MM.1S (cell line): ENCODE measurements around the gene PAGE5.

Source experiments
- DNase-seq: peaks from one replicate; pipeline ENCODE4 v3.0.0-alpha.2; 2015
- H2AFZ ChIP-seq: fragments of 300-600 bp; sonication (generic); 2 replicates; pipeline ENCODE4 v1.6.0; 2016; ENCODE audit warnings: antibody characterized with exemption, low read length
- H3F3A ChIP-seq: fragments of 300-600 bp; sonication (generic); 2 replicates; pipeline ENCODE4 v1.6.1; 2016; ENCODE audit warnings: mild to moderate bottlenecking, antibody characterized with exemption, low read length, moderate library complexity, mixed read lengths; ENCODE audit not compliant: insufficient read depth
- H3K27ac ChIP-seq: fragments of 300-600 bp; sonication (generic); 2 replicates; pipeline ENCODE4 v1.5.1; 2016; ENCODE audit warnings: mild to moderate bottlenecking, low read length
- H3K27me3 ChIP-seq: fragments of 300-600 bp; sonication (generic); replicated peaks from 2 replicates; pipeline ENCODE4 v1.6.0; 2016; ENCODE audit warnings: low read length; ENCODE audit not compliant: insufficient read depth
- H3K36me3 ChIP-seq: fragments of 300-600 bp; sonication (generic); replicated peaks from 2 replicates; pipeline ENCODE4 v1.6.1; 2016; ENCODE audit warnings: mild to moderate bottlenecking, low read length, mixed read lengths; ENCODE audit not compliant: insufficient read depth
- H3K4me1 ChIP-seq: fragments of 300-600 bp; sonication (generic); 2 replicates; pipeline ENCODE4 v1.6.1; 2016; ENCODE audit warnings: low read length, mixed read lengths
- H3K4me2 ChIP-seq: fragments of 300-600 bp; sonication (generic); 2 replicates; pipeline ENCODE4 v1.6.0; 2016; ENCODE audit warnings: low read depth, low read length
- H3K4me3 ChIP-seq: fragments of 300-600 bp; sonication (generic); 2 replicates; pipeline ENCODE4 v1.5.1; 2016; ENCODE audit warnings: low read length, mixed read lengths
- H3K79me2 ChIP-seq: fragments of 300-600 bp; sonication (generic); 2 replicates; pipeline ENCODE4 v1.6.1; 2016; ENCODE audit warnings: mixed run types, low read length, mixed read lengths
- H3K9ac ChIP-seq: fragments of 300-600 bp; sonication (generic); 2 replicates; pipeline ENCODE4 v1.6.1; 2016; ENCODE audit warnings: low read length, mixed read lengths
- H3K9me2 ChIP-seq: fragments of 300-600 bp; sonication (generic); replicated peaks from 2 replicates; pipeline ENCODE4 v1.6.1; 2016; ENCODE audit warnings: mild to moderate bottlenecking, low read length, mixed read lengths; ENCODE audit not compliant: insufficient read depth
- H3K9me3 ChIP-seq: fragments of 300-600 bp; sonication (generic); replicated peaks from 2 replicates; pipeline ENCODE4 v1.6.1; 2016; ENCODE audit warnings: mild to moderate bottlenecking, low read length, mixed read lengths; ENCODE audit not compliant: insufficient read depth
- H4K20me1 ChIP-seq: fragments of 300-600 bp; sonication (generic); 2 replicates; pipeline ENCODE4 v1.6.1; 2016; ENCODE audit warnings: mild to moderate bottlenecking, low read length, moderate library complexity, mixed read lengths; ENCODE audit not compliant: insufficient read depth
- EZH2 ChIP-seq: fragments of 300-600 bp; sonication (generic); optimal IDR thresholded peaks from 2 replicates; pipeline ENCODE3; 2017; ENCODE audit warnings: low read depth, mild to moderate bottlenecking, antibody characterized with exemption, low read length, mixed read lengths
- EZH2phosphoT487 ChIP-seq: fragments of 300-600 bp; sonication (generic); IDR thresholded peaks from 2 replicates; pipeline ENCODE4 v1.6.1; 2018; ENCODE audit warnings: antibody characterized with exemption, low read length
- TF ChIP-seq, protein P1 (sequence below): fragments of 300-600 bp; sonication (generic); IDR thresholded peaks from 2 replicates; pipeline ENCODE4 v1.5.1; 2016; ENCODE audit warnings: antibody characterized with exemption, low read length, mixed read lengths

Gene PAGE5

DNA sequence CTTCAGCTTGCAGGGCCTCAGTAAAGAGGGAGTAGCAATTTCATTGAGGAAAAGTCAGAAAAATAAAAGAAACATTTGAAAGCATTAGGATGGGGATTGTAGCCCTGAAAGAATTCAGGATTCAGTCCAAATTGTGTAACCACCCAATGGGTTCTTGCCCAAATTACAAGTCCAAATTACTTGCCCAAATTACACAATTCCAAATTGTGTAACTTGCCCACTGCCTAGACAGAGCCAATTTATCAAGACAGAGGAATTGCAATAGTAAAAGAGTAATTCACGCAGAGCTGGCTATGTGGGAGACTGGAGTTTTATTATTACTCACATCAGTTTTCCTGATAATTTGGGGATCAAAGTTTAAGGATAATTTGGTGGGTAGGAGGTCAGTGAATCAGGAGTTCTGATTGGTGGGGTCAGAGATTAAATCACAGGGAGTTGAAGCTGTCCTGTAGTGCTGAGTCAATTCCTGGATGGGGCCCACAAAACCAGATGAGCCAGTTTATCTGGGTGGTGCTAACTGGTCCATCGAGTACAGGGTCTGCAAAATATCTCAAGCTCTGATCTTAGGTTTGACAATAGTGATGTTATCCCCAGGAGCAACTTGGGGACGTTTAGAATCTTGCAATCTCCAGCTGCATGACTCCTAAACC, 18.1 kb upstream of the PAGE5 start:
- Histone ChIP-seq H3K79me2 (no peaks in the 10 kb centered on the region), H3K27ac (no peak overlapping the region), H3K27me3 (no peaks in the 10 kb centered on the region), H3F3A (no peaks in the 10 kb centered on the region), H3K4me3 (no peak overlapping the region), H3K9me3 (no peaks in the 10 kb centered on the region), H3K36me3 (no peaks in the 10 kb centered on the region), H3K9me2 (no peaks in the 10 kb centered on the region), H4K20me1 (no peaks in the 10 kb centered on the region), H3K4me2 (no peak overlapping the region), H2AFZ (no peak overlapping the region), H3K4me1 (no peaks in the 10 kb centered on the region), H3K9ac (no peak overlapping the region)
- TF ChIP-seq, protein P1, sequence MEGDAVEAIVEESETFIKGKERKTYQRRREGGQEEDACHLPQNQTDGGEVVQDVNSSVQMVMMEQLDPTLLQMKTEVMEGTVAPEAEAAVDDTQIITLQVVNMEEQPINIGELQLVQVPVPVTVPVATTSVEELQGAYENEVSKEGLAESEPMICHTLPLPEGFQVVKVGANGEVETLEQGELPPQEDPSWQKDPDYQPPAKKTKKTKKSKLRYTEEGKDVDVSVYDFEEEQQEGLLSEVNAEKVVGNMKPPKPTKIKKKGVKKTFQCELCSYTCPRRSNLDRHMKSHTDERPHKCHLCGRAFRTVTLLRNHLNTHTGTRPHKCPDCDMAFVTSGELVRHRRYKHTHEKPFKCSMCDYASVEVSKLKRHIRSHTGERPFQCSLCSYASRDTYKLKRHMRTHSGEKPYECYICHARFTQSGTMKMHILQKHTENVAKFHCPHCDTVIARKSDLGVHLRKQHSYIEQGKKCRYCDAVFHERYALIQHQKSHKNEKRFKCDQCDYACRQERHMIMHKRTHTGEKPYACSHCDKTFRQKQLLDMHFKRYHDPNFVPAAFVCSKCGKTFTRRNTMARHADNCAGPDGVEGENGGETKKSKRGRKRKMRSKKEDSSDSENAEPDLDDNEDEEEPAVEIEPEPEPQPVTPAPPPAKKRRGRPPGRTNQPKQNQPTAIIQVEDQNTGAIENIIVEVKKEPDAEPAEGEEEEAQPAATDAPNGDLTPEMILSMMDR = no peak
- TF ChIP-seq EZH2 (no peak), EZH2phosphoT487 (no peak)
- DNase-seq = no peak

DNA sequence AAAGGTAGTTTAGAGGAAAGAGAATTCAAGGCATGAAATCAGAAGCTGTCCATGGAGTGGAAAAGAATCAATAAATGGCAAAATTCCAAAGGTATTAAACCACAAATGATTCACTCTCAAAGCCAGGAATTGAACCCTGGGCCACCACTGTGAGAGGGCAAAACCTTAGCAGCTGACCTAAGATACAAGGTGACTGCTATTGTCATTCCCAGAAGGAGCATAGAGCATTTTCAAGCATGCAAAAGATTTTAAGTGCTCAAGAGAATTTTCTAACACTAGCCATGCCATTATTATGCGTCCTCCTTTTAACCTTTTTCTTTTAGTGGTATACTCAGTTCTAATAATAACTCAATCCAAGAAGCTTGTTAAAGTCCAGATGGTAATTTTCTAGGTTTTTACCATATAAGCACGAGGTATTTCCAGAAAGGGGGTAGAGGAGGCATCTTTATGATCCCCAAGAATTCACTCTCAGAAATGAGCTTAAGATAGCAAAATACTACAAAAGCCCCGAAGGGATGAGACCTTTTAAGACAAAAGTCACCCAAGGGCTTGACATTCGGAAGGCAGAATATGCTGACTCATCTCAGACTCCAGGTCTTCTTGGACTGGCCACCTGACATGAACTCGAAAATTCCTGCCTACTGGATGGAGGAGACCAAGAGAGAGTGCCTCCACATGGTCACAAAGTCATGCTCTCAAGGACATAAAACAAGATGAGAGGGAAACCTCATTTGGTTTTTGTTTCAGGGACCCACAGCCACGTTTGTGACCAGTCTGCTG, 13.8 kb upstream of the PAGE5 start:
- H2AFZ ChIP-seq = no peak overlapping the region
- H3K9me3 ChIP-seq = no peaks in the 10 kb centered on the region
- H3K4me1 ChIP-seq = no peaks in the 10 kb centered on the region
- TF ChIP-seq EZH2 (no peak), EZH2phosphoT487 (no peak)
- TF ChIP-seq, protein P1 = no peak
- H3K4me3 ChIP-seq = no peak overlapping the region
- no peak overlapping the region for H3K27ac ChIP-seq
- H3K36me3 ChIP-seq = no peaks in the 10 kb centered on the region
- H3K79me2 ChIP-seq = no peaks in the 10 kb centered on the region
- H3K9me2 ChIP-seq = no peaks in the 10 kb centered on the region
- no peaks in the 10 kb centered on the region for H4K20me1 ChIP-seq
- no peak for DNase-seq
- no peaks in the 10 kb centered on the region for H3F3A ChIP-seq
- H3K4me2 ChIP-seq = no peak overlapping the region
- no peaks in the 10 kb centered on the region for H3K27me3 ChIP-seq
- H3K9ac ChIP-seq = no peak overlapping the region

DNA sequence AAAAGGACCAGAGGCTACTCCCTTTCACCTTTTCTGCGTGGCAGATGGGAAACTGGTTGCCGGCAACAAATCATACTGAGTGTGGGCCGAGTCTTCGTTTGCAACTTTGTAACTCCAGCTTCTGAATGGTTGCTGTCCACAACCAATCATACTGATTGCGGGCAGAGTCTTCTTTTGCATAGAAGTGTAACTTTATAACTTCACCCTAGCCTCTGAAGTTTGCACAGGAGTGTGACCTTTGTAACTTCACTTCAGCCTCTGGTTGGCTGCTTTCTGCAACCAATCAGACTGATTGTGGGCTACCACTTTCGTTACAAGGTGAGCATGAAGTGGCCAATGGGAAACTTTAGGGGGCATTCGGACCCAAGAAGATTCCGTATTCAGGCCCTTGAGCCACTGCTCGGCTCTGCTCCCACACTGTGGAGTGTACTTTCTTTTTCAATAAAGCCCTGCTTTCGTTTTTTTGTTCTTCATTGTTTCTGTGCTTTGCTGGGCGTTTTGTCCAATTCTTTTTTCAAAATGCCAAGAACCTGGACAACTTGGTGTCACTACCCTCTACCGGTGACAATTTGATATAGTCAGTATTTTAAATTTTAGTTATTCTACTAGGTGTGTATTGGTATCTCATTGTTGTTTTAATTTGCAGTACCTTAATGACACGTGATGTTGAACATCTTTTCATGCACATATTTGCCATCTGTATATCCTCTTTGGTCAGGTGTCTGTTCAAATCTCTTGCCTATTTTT, 9.0 kb upstream of the PAGE5 start:
- Histone ChIP-seq H4K20me1 (no peaks in the 10 kb centered on the region), H3K4me3 (no peak overlapping the region), H3K4me1 (no peaks in the 10 kb centered on the region), H3K36me3 (no peaks in the 10 kb centered on the region), H3K9ac (no peak overlapping the region), H3F3A (no peaks in the 10 kb centered on the region), H3K9me3 (no peaks in the 10 kb centered on the region), H3K4me2 (no peak overlapping the region), H3K79me2 (no peaks in the 10 kb centered on the region), H3K9me2 (no peaks in the 10 kb centered on the region), H3K27ac (no peak overlapping the region), H2AFZ (0 out of 2 replicates have a peak overlapping the region, but pooled peaks have one; percentile 48), H3K27me3 (no peaks in the 10 kb centered on the region)
- TF ChIP-seq EZH2phosphoT487 (no peak), EZH2 (no peak)
- TF ChIP-seq, protein P1 = peak; percentile 8; the same call in 1 of the 2 replicates
- no peak for DNase-seq
